ENCODE measurements around the gene ABCC10.
"Not testable (repeated sequence)": the region's sequence is repeated elsewhere in the genome, so short reads cannot be mapped to it uniquely, and the experiment has no call there.

Gene ABCC10

GRCh38 chr6:43399932-43400487 is 27.3 kb upstream of the ABCC10 start:
- no peak overlapping the region for H3K27ac Mint-ChIP-seq
- no peak overlapping the region for H3K4me3 Mint-ChIP-seq
- no peaks in the 10 kb centered on the region for H3K36me3 Mint-ChIP-seq (ENCODE audit: low read depth)
- H3K9me3 Mint-ChIP-seq = no peaks in the 10 kb centered on the region
- H3K27me3 Mint-ChIP-seq = peaks cover 8% of the 10 kb centered on the region
- peaks cover 3% of the 10 kb centered on the region for H3K4me1 Mint-ChIP-seq (ENCODE audit: low read depth)

- Mint-ChIP-seq H3K27ac (no peak overlapping the region), H3K36me3 (ENCODE audit: low read depth) (no peaks in the 10 kb centered on the region), H3K27me3 (peaks cover 15% of the 10 kb centered on the region), H3K9me3 (no peaks in the 10 kb centered on the region), H3K4me3 (no peak overlapping the region), H3K4me1 (ENCODE audit: low read depth) (peaks cover 3% of the 10 kb centered on the region)
Observed at GRCh38 chr6:43401730-43402129, 25.6 kb upstream of the ABCC10 start.

- no peaks in the 10 kb centered on the region for H3K36me3 Mint-ChIP-seq (ENCODE audit: low read depth)
- H3K27ac Mint-ChIP-seq = no peak overlapping the region
- no peaks in the 10 kb centered on the region for H3K9me3 Mint-ChIP-seq
- peaks cover 18% of the 10 kb centered on the region for H3K27me3 Mint-ChIP-seq
- peaks cover 2% of the 10 kb centered on the region for H3K4me1 Mint-ChIP-seq (ENCODE audit: low read depth)
- no peak overlapping the region for H3K4me3 Mint-ChIP-seq
Observed at GRCh38 chr6:43402820-43403219, 24.5 kb upstream of the ABCC10 start.

GRCh38 chr6:43405354-43405753 is 22.0 kb upstream of the ABCC10 start:
- Mint-ChIP-seq H3K9me3 (no peaks in the 10 kb centered on the region), H3K4me3 (no peak overlapping the region), H3K27me3 (peaks cover 23% of the 10 kb centered on the region), H3K27ac (no peak overlapping the region), H3K4me1 (ENCODE audit: low read depth) (no peaks in the 10 kb centered on the region), H3K36me3 (ENCODE audit: low read depth) (no peaks in the 10 kb centered on the region)

GRCh38 chr6:43407296-43407695 is 20.0 kb upstream of the ABCC10 start:
- Mint-ChIP-seq H3K27ac (no peak overlapping the region), H3K4me1 (ENCODE audit: low read depth) (no peaks in the 10 kb centered on the region), H3K9me3 (no peaks in the 10 kb centered on the region), H3K36me3 (ENCODE audit: low read depth) (no peaks in the 10 kb centered on the region), H3K27me3 (peaks cover 23% of the 10 kb centered on the region), H3K4me3 (no peak overlapping the region)

- no peaks in the 10 kb centered on the region for H3K36me3 Mint-ChIP-seq (ENCODE audit: low read depth)
- peaks cover 20% of the 10 kb centered on the region for H3K27me3 Mint-ChIP-seq
- H3K4me1 Mint-ChIP-seq (ENCODE audit: low read depth) = no peaks in the 10 kb centered on the region
- H3K9me3 Mint-ChIP-seq = no peaks in the 10 kb centered on the region
- H3K27ac Mint-ChIP-seq = no peak overlapping the region
- no peak overlapping the region for H3K4me3 Mint-ChIP-seq
Observed at GRCh38 chr6:43408259-43408658, 19.1 kb upstream of the ABCC10 start.

- H3K27me3 Mint-ChIP-seq; H3K36me3 Mint-ChIP-seq (ENCODE audit: low read depth); H3K9me3 Mint-ChIP-seq; H3K4me1 Mint-ChIP-seq (ENCODE audit: low read depth); H3K27ac Mint-ChIP-seq; H3K4me3 Mint-ChIP-seq: not testable (repeated sequence)
Observed at GRCh38 chr6:43410776-43411175, 16.6 kb upstream of the ABCC10 start.

GRCh38 chr6:43412541-43412940 is 14.8 kb upstream of the ABCC10 start:
- Mint-ChIP-seq H3K4me1 (ENCODE audit: low read depth) (no peaks in the 10 kb centered on the region), H3K36me3 (ENCODE audit: low read depth) (no peaks in the 10 kb centered on the region), H3K27ac (no peak overlapping the region), H3K4me3 (no peak overlapping the region), H3K9me3 (no peaks in the 10 kb centered on the region), H3K27me3 (peaks cover 5% of the 10 kb centered on the region)

GRCh38 chr6:43413002-43413401 is 14.3 kb upstream of the ABCC10 start:
- no peak overlapping the region for H3K4me3 Mint-ChIP-seq
- H3K27me3 Mint-ChIP-seq = peaks cover 4% of the 10 kb centered on the region
- H3K27ac Mint-ChIP-seq = no peak overlapping the region
- no peaks in the 10 kb centered on the region for H3K9me3 Mint-ChIP-seq
- H3K4me1 Mint-ChIP-seq (ENCODE audit: low read depth) = no peaks in the 10 kb centered on the region
- H3K36me3 Mint-ChIP-seq (ENCODE audit: low read depth) = no peaks in the 10 kb centered on the region

GRCh38 chr6:43415275-43415674 is 12.1 kb upstream of the ABCC10 start:
- H3K27ac Mint-ChIP-seq; H3K27me3 Mint-ChIP-seq; H3K4me3 Mint-ChIP-seq; H3K4me1 Mint-ChIP-seq (ENCODE audit: low read depth); H3K9me3 Mint-ChIP-seq; H3K36me3 Mint-ChIP-seq (ENCODE audit: low read depth): not testable (repeated sequence)

GRCh38 chr6:43416935-43417334 is 10.4 kb upstream of the ABCC10 start:
- Mint-ChIP-seq H3K27ac (no peak overlapping the region), H3K36me3 (ENCODE audit: low read depth) (no peaks in the 10 kb centered on the region), H3K4me3 (no peak overlapping the region), H3K9me3 (no peaks in the 10 kb centered on the region), H3K27me3 (no peaks in the 10 kb centered on the region), H3K4me1 (ENCODE audit: low read depth) (no peaks in the 10 kb centered on the region)

- Mint-ChIP-seq H3K27me3 (no peaks in the 10 kb centered on the region), H3K27ac (no peak overlapping the region), H3K9me3 (no peaks in the 10 kb centered on the region), H3K4me1 (ENCODE audit: low read depth) (no peaks in the 10 kb centered on the region), H3K4me3 (no peak overlapping the region), H3K36me3 (ENCODE audit: low read depth) (no peaks in the 10 kb centered on the region)
Observed at GRCh38 chr6:43420012-43420709, 7.2 kb upstream of the ABCC10 start.

GRCh38 chr6:43421831-43422230 is 5.5 kb upstream of the ABCC10 start:
- H3K4me1 Mint-ChIP-seq (ENCODE audit: low read depth) = peaks cover 4% of the 10 kb centered on the region
- H3K27ac Mint-ChIP-seq = no peak overlapping the region

GRCh38 chr6:43425083-43425482 is 2.3 kb upstream of the ABCC10 start:
- not testable (repeated sequence) for H3K27me3 Mint-ChIP-seq; H3K9me3 Mint-ChIP-seq; H3K27ac Mint-ChIP-seq; H3K4me3 Mint-ChIP-seq; H3K36me3 Mint-ChIP-seq (ENCODE audit: low read depth)
- peaks cover 20% of the 10 kb centered on the region for H3K4me1 Mint-ChIP-seq (ENCODE audit: low read depth)

More at GRCh38 chr6:43421831-43422230, 5.5 kb upstream of the ABCC10 start:
- Mint-ChIP-seq H3K9me3 (no peaks in the 10 kb centered on the region), H3K4me3 (no peak overlapping the region), H3K27me3 (no peaks in the 10 kb centered on the region), H3K36me3 (ENCODE audit: low read depth) (no peaks in the 10 kb centered on the region)

GRCh38 chr6:43426928-43427405 is 374 bp upstream of the ABCC10 start:
- Mint-ChIP-seq H3K9me3 (no peaks in the 10 kb centered on the region), H3K27ac (peak overlapping the region; percentile 96), H3K4me3 (peak overlapping the region; percentile 91), H3K27me3 (no peaks in the 10 kb centered on the region), H3K4me1 (ENCODE audit: low read depth) (peaks cover 24% of the 10 kb centered on the region), H3K36me3 (ENCODE audit: low read depth) (peaks cover 12% of the 10 kb centered on the region)

- peak overlapping the region; percentile 96 for H3K27ac Mint-ChIP-seq
- no peaks in the 10 kb centered on the region for H3K27me3 Mint-ChIP-seq
- H3K4me3 Mint-ChIP-seq = peak overlapping the region; percentile 91
- H3K9me3 Mint-ChIP-seq = no peaks in the 10 kb centered on the region
- peaks cover 15% of the 10 kb centered on the region for H3K36me3 Mint-ChIP-seq (ENCODE audit: low read depth)
- H3K4me1 Mint-ChIP-seq (ENCODE audit: low read depth) = peaks cover 24% of the 10 kb centered on the region
Observed at GRCh38 chr6:43428112-43428570, 800 bp downstream of the ABCC10 start.

Data from stimulated activated naive CD8-positive, alpha-beta T cell treated with anti-CD3 and anti-CD28 coated beads, Interleukin-15, Interleukin-2, amounts not matched to agents 100 ng/mL and 50 ng/mL, for 24 hours (primary cell).